GM12878 (cell line): ENCODE measurements around the gene CDKL4. TPM values are rescaled to one million over a fixed set of nuclear protein-coding genes. Genes with fewer than 3 reads are reported as not detected.

Experiments used
- ATAC-seq: fragments of 200-7000 bp; cut with Tn5 transposase; 3 replicates; pipeline ENCODE4 v1.9.1; 2020; ENCODE audit warnings: mild to moderate bottlenecking, moderate library complexity
- BruUV-seq: library from RNA; stranded (reverse); fragments of 400-500 nt; replicated peaks from 2 replicates; lab custom pipeline; 2021; lab: Mats Ljungman, UMichigan
- CTCF ChIA-PET: fragments of 300-600 bp; sonication (Branson Sonifier 250); formaldehyde crosslinking; extraction: SDS; loops from one replicate; lab custom pipeline; 2021; ENCODE audit warnings: inconsistent platforms; lab: Yijun Ruan, JAX
- POLR2A ChIA-PET: fragments of 350-600 bp; formaldehyde crosslinking; extraction: SDS; loops from one replicate; lab custom pipeline; 2021; ENCODE audit warnings: inconsistent platforms; lab: Charles Lee
- RAD21 ChIA-PET: fragments of 300-600 bp; sonication (Branson Sonifier 250); formaldehyde crosslinking; loops from one replicate; lab custom pipeline; 2023; ENCODE audit warnings: antibody characterized with exemption; ENCODE audit not compliant: unreplicated experiment; lab: Charles Lee
- SMC1A ChIA-PET: fragments of 300-600 bp; sonication (Branson Sonifier 250); formaldehyde crosslinking; loops from one replicate; lab custom pipeline; 2023; ENCODE audit not compliant: unreplicated experiment, uncharacterized antibody; lab: Charles Lee
- DNase-seq: peaks from one replicate; pipeline ENCODE4 v3.0.0-alpha.2; 2011; ENCODE audit warnings: low read depth, low spot score
- FAIRE-seq: peaks from 3 replicates; lab custom pipeline; 2011; peaks lifted over from hg19 to GRCh38; lab: Jason Lieb, UNC
- H2AFZ ChIP-seq: 2 replicates; pipeline ENCODE4 v1.6.0; 2011; ENCODE audit warnings: low read depth, low read length, control low read depth; ENCODE audit not compliant: control insufficient read depth
- H3K27ac ChIP-seq: 2 replicates; pipeline ENCODE4 v1.5.1; 2011; ENCODE audit warnings: control low read depth; ENCODE audit not compliant: control insufficient read depth, insufficient read depth
- H3K27me3 ChIP-seq, 2 experiments: replicated peaks in 1 of 2; 2 replicates each; pipeline versions ENCODE4 v1.6.0 to v1.6.1; 2011; ENCODE audit warnings: low read length in 1 of 2; ENCODE audit not compliant: control insufficient read depth in 2 of 2, insufficient read depth in 2 of 2
- H3K36me3 ChIP-seq, 2 experiments: 2 replicates each; pipeline ENCODE4 v1.5.1; 2011; ENCODE audit warnings: low read length in 1 of 2; ENCODE audit not compliant: control insufficient read depth in 2 of 2, insufficient read depth in 2 of 2
- H3K4me1 ChIP-seq: 2 replicates; pipeline ENCODE4 v1.6.1; 2011; ENCODE audit warnings: mild to moderate bottlenecking, low read length, moderate library complexity, mixed read lengths; ENCODE audit not compliant: control insufficient read depth, insufficient read depth
- H3K4me2 ChIP-seq: 2 replicates; pipeline ENCODE4 v1.6.0; 2011; ENCODE audit warnings: control low read depth; ENCODE audit not compliant: control insufficient read depth, insufficient read depth
- H3K4me3 ChIP-seq: fragments of 200-600 bp; sonication (generic); 2 replicates; pipeline ENCODE4 v1.5.1; 2016
- H3K79me2 ChIP-seq: 2 replicates; pipeline ENCODE4 v1.6.0; 2011; ENCODE audit warnings: low read length; ENCODE audit not compliant: control insufficient read depth, insufficient read depth
- H3K9ac ChIP-seq: 2 replicates; pipeline ENCODE4 v1.8.0; 2011; ENCODE audit warnings: low read length, control low read depth, mixed read lengths; ENCODE audit not compliant: control insufficient read depth, insufficient read depth
- H3K9me3 ChIP-seq: replicated peaks from 3 replicates; pipeline ENCODE4 v1.5.1; 2011; ENCODE audit warnings: mild to moderate bottlenecking, low read length; ENCODE audit not compliant: control insufficient read depth, insufficient read depth
- H4K20me1 ChIP-seq: 2 replicates; pipeline ENCODE4 v1.6.0; 2011; ENCODE audit not compliant: control insufficient read depth, insufficient read depth
- CBX5 ChIP-seq: sonication (generic); IDR thresholded peaks from 2 replicates; pipeline ENCODE4 v1.6.1; 2016; ENCODE audit warnings: low read depth, moderate library complexity, mild to moderate bottlenecking, inconsistent platforms
- HDAC6 ChIP-seq: fragments of 200-600 bp; sonication (generic); IDR thresholded peaks from one replicate; pipeline ENCODE4 v1.8.0; 2017; ENCODE audit warnings: antibody characterized with exemption; ENCODE audit not compliant: unreplicated experiment
- KAT2A ChIP-seq: conservative IDR thresholded peaks from 2 replicates; pipeline ENCODE4 v1.6.1; 2011; ENCODE audit warnings: low read depth, low read length; ENCODE audit not compliant: control insufficient read depth
- MXI1 ChIP-seq: fragments of 150-350 bp; IDR thresholded peaks from 2 replicates; pipeline ENCODE4 v1.6.1; 2011; ENCODE audit warnings: low read depth, mild to moderate bottlenecking, inconsistent platforms, low read length, improper control_type of control experiment
- MYB ChIP-seq: fragments of 150-350 bp; IDR thresholded peaks from 2 replicates; pipeline ENCODE4 v1.6.1; 2014; ENCODE audit warnings: mild to moderate bottlenecking, low read depth, low read length, borderline replicate concordance
- WGBS: methylation state at CpG from one replicate; pipeline ENCODE4 v1.1.6; 2016; ENCODE audit warnings: low lambda C conversion rate; ENCODE audit not compliant: insufficient replicate concordance, insufficient coverage; ENCODE audit errors: missing lambda C conversion rate; 5-methylcytosine and 5-hydroxymethylcytosine counted together
- in situ Hi-C: fragments of 300-500 bp; cut with MboI; formaldehyde crosslinking; loops from 9 replicates; pipeline ENCODE4 v1.14.3; 2018; ENCODE audit warnings: mixed read lengths
- intact Hi-C: fragments of 100-400 bp; cut with micrococcal nuclease; formaldehyde crosslinking; loops from one replicate; pipeline ENCODE4 v1.14.2; 2022; ENCODE audit not compliant: unreplicated experiment
- polyA plus RNA-seq, 11 experiments: library from polyadenylated mRNA; depleted of rRNA in 4 of 11; unstranded in 6 of 11; stranded (reverse) in 5 of 11; fragments of >200 nt; fragmentation: Nextera tagmentation in 4 of 11; fragmentation: Illumina TruSeq in 1 of 11; extraction: Ambion mirVana in 4 of 11; extraction: Trizol in 1 of 11; gene quantifications; 1 replicate in 1 of 11; 2 replicates in 10 of 11; pipeline versions ENCODE4 v1.2.1 to v1.2.3, GENCODE V29; 2011 to 2016; ENCODE audit warnings: inconsistent platforms in 2 of 11, missing spikeins in 2 of 11, low read depth in 1 of 11
- total RNA-seq, 4 experiments: library from RNA; depleted of rRNA in 3 of 4; stranded (reverse); fragments of >200 nt in 3 of 4; fragmentation: Illumina TruSeq in 1 of 4; extraction: Trizol in 1 of 4; gene quantifications; 2 replicates each; pipeline versions ENCODE4 v1.2.1 to v1.2.3, GENCODE V29; 2013 to 2021
- TF ChIP-seq, protein P1 (sequence below): IDR thresholded peaks from 2 replicates; pipeline ENCODE4 v1.6.1; 2011; ENCODE audit warnings: mild to moderate bottlenecking, low read depth, low read length, moderate library complexity; ENCODE audit not compliant: insufficient replicate concordance
- TF ChIP-seq, protein P2 (sequence below): fragments of 450-650 bp; IDR thresholded peaks from 2 replicates; pipeline ENCODE4 v1.6.1; 2016; ENCODE audit warnings: mild to moderate bottlenecking
- TF ChIP-seq, protein P3 (sequence below): IDR thresholded peaks from 2 replicates; pipeline ENCODE4 v1.6.1; 2011; ENCODE audit warnings: borderline replicate concordance, low read depth, mild to moderate bottlenecking, moderate library complexity, low read length; ENCODE audit not compliant: insufficient read depth, poor library complexity, severe bottlenecking
- TF ChIP-seq, protein P4 (sequence below): fragments of 450-650 bp; IDR thresholded peaks from 2 replicates; pipeline ENCODE4 v1.6.1; 2017; ENCODE audit warnings: mild to moderate bottlenecking, moderate library complexity
- TF ChIP-seq, protein P5 (sequence below): fragments of 150-350 bp; IDR thresholded peaks from 2 replicates; pipeline ENCODE4 v1.6.1; 2016; ENCODE audit warnings: low read depth, low read length

The CDKL4 gene
- total and polyA plus RNA-seq, 10 of the 15 experiments (the other 5 are each of a cell fraction or from before 2014, with no cell fraction given): not detected

DNA sequence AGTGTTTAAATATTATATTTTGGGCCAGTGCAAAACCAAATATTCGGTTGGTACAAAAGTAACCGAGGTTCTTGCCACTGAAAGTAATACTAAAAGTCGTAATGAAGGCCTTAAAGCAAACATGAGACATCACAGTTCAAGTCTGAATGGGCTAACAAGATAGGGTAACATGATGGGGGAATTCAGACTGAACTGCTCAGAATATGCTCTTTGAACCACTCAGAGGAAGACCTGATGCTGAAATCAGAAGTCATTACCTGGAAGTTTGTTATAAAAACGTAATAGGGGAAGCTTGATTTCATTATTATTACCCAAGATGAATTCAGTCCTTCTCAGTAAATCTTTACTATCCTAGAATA lies 26.6 kb downstream of the CDKL4 start:
- Histone ChIP-seq H3K27me3 (no peaks in the 10 kb centered on the region), H3K4me2 (no peak overlapping the region), H3K4me1 (no peaks in the 10 kb centered on the region), H3K36me3 (no peaks in the 10 kb centered on the region), H3K79me2 (no peaks in the 10 kb centered on the region), H2AFZ (no peak overlapping the region), H3K9ac (no peak overlapping the region), H4K20me1 (no peaks in the 10 kb centered on the region), H3K4me3 (no peak overlapping the region), H3K27ac (no peak overlapping the region), H3K9me3 (no peaks in the 10 kb centered on the region)
- ChIA-PET POLR2A (no interaction called here), RAD21 (no interaction called here), SMC1A (no interaction called here), CTCF (no interaction called here)
- BruUV-seq: no TSS peak
- ATAC-seq (no peak), FAIRE-seq (no peak), DNase-seq (no peak)
- WGBS: 2% methylated on average over 4 of the region's 4 CpGs
- intact Hi-C loops (no loop called here), in situ Hi-C loops (no loop called here)
- TF ChIP-seq CBX5 (no peak), KAT2A (no peak), MXI1 (no peak), HDAC6 (no peak), MYB (no peak)
- TF ChIP-seq, protein P1, sequence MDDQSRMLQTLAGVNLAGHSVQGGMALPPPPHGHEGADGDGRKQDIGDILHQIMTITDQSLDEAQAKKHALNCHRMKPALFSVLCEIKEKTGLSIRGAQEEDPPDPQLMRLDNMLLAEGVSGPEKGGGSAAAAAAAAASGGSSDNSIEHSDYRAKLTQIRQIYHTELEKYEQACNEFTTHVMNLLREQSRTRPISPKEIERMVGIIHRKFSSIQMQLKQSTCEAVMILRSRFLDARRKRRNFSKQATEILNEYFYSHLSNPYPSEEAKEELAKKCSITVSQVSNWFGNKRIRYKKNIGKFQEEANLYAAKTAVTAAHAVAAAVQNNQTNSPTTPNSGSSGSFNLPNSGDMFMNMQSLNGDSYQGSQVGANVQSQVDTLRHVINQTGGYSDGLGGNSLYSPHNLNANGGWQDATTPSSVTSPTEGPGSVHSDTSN: no peak
- TF ChIP-seq, protein P2, sequence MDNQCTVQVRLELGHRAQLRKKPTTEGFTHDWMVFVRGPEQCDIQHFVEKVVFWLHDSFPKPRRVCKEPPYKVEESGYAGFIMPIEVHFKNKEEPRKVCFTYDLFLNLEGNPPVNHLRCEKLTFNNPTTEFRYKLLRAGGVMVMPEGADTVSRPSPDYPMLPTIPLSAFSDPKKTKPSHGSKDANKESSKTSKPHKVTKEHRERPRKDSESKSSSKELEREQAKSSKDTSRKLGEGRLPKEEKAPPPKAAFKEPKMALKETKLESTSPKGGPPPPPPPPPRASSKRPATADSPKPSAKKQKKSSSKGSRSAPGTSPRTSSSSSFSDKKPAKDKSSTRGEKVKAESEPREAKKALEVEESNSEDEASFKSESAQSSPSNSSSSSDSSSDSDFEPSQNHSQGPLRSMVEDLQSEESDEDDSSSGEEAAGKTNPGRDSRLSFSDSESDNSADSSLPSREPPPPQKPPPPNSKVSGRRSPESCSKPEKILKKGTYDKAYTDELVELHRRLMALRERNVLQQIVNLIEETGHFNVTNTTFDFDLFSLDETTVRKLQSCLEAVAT: no peak
- TF ChIP-seq, protein P3, sequence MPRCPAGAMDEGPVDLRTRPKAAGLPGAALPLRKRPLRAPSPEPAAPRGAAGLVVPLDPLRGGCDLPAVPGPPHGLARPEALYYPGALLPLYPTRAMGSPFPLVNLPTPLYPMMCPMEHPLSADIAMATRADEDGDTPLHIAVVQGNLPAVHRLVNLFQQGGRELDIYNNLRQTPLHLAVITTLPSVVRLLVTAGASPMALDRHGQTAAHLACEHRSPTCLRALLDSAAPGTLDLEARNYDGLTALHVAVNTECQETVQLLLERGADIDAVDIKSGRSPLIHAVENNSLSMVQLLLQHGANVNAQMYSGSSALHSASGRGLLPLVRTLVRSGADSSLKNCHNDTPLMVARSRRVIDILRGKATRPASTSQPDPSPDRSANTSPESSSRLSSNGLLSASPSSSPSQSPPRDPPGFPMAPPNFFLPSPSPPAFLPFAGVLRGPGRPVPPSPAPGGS: no peak
- TF ChIP-seq, protein P4, sequence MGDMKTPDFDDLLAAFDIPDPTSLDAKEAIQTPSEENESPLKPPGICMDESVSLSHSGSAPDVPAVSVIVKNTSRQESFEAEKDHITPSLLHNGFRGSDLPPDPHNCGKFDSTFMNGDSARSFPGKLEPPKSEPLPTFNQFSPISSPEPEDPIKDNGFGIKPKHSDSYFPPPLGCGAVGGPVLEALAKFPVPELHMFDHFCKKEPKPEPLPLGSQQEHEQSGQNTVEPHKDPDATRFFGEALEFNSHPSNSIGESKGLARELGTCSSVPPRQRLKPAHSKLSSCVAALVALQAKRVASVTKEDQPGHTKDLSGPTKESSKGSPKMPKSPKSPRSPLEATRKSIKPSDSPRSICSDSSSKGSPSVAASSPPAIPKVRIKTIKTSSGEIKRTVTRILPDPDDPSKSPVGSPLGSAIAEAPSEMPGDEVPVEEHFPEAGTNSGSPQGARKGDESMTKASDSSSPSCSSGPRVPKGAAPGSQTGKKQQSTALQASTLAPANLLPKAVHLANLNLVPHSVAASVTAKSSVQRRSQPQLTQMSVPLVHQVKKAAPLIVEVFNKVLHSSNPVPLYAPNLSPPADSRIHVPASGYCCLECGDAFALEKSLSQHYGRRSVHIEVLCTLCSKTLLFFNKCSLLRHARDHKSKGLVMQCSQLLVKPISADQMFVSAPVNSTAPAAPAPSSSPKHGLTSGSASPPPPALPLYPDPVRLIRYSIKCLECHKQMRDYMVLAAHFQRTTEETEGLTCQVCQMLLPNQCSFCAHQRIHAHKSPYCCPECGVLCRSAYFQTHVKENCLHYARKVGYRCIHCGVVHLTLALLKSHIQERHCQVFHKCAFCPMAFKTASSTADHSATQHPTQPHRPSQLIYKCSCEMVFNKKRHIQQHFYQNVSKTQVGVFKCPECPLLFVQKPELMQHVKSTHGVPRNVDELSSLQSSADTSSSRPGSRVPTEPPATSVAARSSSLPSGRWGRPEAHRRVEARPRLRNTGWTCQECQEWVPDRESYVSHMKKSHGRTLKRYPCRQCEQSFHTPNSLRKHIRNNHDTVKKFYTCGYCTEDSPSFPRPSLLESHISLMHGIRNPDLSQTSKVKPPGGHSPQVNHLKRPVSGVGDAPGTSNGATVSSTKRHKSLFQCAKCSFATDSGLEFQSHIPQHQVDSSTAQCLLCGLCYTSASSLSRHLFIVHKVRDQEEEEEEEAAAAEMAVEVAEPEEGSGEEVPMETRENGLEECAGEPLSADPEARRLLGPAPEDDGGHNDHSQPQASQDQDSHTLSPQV: no peak
- TF ChIP-seq, protein P5, sequence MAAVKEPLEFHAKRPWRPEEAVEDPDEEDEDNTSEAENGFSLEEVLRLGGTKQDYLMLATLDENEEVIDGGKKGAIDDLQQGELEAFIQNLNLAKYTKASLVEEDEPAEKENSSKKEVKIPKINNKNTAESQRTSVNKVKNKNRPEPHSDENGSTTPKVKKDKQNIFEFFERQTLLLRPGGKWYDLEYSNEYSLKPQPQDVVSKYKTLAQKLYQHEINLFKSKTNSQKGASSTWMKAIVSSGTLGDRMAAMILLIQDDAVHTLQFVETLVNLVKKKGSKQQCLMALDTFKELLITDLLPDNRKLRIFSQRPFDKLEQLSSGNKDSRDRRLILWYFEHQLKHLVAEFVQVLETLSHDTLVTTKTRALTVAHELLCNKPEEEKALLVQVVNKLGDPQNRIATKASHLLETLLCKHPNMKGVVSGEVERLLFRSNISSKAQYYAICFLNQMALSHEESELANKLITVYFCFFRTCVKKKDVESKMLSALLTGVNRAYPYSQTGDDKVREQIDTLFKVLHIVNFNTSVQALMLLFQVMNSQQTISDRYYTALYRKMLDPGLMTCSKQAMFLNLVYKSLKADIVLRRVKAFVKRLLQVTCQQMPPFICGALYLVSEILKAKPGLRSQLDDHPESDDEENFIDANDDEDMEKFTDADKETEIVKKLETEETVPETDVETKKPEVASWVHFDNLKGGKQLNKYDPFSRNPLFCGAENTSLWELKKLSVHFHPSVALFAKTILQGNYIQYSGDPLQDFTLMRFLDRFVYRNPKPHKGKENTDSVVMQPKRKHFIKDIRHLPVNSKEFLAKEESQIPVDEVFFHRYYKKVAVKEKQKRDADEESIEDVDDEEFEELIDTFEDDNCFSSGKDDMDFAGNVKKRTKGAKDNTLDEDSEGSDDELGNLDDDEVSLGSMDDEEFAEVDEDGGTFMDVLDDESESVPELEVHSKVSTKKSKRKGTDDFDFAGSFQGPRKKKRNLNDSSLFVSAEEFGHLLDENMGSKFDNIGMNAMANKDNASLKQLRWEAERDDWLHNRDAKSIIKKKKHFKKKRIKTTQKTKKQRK: no peak
